ENCODE measurements around the gene LMAN2L. TPM values are rescaled to one million over a fixed set of nuclear protein-coding genes. Genes with fewer than 3 reads are reported as not detected.

LMAN2L gene
- total RNA-seq, 1 experiment from 2014 or later: 17.6 TPM

DNA sequence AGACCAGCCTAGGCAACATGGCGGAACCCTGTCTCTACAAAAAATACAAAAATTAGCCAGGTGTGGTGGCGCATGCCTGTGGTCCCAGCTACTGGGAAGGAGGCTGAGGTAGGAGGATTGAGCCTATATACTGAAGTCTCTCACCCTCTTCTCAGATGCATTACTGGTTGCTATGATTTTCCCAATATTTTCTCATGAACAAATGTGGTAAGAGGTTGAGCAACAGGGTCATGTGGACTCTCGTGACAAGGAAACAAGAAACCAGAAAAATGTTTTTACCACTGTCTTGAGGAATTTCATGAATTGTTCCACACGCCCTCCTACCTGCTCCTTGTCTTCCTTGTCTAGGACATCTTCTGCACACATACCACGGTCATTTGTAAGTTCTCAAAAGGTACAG, 12.4 kb downstream of the LMAN2L start:
- Histone ChIP-seq H3T11ph (ENCODE audit: low read length) (no peak overlapping the region), H2BK20ac (ENCODE audit: low read depth, low read length, poor library complexity, severe bottlenecking) (no peak overlapping the region), H4K5ac (ENCODE audit: insufficient read length, low read depth, low read length) (no peak overlapping the region), H2AFZ (ENCODE audit: low read length) (no peak overlapping the region), H3K4me1 (ENCODE audit: insufficient read depth, low read length) (no peaks in the 10 kb centered on the region), H3K23ac (ENCODE audit: insufficient read length, low read depth, low read length) (no peak overlapping the region), H2BK5ac (ENCODE audit: insufficient read length, low read length) (no peak overlapping the region), H3K4me2 (ENCODE audit: insufficient read depth, insufficient read length, low read length) (no peak overlapping the region), H3K9me3 (ENCODE audit: control insufficient read depth, low read depth, low read length) (no peaks in the 10 kb centered on the region), H3K18ac (ENCODE audit: insufficient read length, low read depth, low read length) (no peak overlapping the region), H4K91ac (ENCODE audit: insufficient read length, low read depth, low read length) (no peak overlapping the region), H3K79me1 (ENCODE audit: insufficient read depth, low read depth, low read length, poor library complexity, severe bottlenecking) (no peaks in the 10 kb centered on the region), H3K23me2 (ENCODE audit: insufficient read length, low read depth, low read length, poor library complexity, severe bottlenecking) (no peaks in the 10 kb centered on the region), H2AK5ac (ENCODE audit: insufficient read length, low read length) (no peak overlapping the region), H2BK15ac (ENCODE audit: low read depth, low read length) (no peak overlapping the region), H3K79me2 (ENCODE audit: insufficient read depth, low read length) (no peaks in the 10 kb centered on the region), H3K56ac (ENCODE audit: insufficient read length, low read depth, low read length) (no peak overlapping the region), H3K27ac (ENCODE audit: insufficient read length, low read depth, low read length) (no peak overlapping the region), H2BK120ac (ENCODE audit: low read depth, low read length, poor library complexity, severe bottlenecking) (no peak overlapping the region), H4K20me1 (ENCODE audit: control insufficient read depth, insufficient read depth, insufficient read length) (no peaks in the 10 kb centered on the region), H3K14ac (ENCODE audit: insufficient read depth, low read length) (no peak overlapping the region), H4K8ac (replicated peaks; ENCODE audit: insufficient read length, low read depth, low read length) (no peak overlapping the region), H3K9ac (ENCODE audit: extremely low read depth, insufficient read length, low read length) (no peak overlapping the region), H2BK12ac (ENCODE audit: insufficient read length, low read depth, low read length) (no peak overlapping the region), H3K4ac (ENCODE audit: low read depth, low read length) (no peak overlapping the region), H3K27me3 (ENCODE audit: insufficient read depth, low read length) (no peaks in the 10 kb centered on the region)
- no peaks in the 10 kb centered on the region for H3K9me3 Mint-ChIP-seq
- TF ChIP-seq, protein P1, sequence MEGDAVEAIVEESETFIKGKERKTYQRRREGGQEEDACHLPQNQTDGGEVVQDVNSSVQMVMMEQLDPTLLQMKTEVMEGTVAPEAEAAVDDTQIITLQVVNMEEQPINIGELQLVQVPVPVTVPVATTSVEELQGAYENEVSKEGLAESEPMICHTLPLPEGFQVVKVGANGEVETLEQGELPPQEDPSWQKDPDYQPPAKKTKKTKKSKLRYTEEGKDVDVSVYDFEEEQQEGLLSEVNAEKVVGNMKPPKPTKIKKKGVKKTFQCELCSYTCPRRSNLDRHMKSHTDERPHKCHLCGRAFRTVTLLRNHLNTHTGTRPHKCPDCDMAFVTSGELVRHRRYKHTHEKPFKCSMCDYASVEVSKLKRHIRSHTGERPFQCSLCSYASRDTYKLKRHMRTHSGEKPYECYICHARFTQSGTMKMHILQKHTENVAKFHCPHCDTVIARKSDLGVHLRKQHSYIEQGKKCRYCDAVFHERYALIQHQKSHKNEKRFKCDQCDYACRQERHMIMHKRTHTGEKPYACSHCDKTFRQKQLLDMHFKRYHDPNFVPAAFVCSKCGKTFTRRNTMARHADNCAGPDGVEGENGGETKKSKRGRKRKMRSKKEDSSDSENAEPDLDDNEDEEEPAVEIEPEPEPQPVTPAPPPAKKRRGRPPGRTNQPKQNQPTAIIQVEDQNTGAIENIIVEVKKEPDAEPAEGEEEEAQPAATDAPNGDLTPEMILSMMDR (conservative IDR thresholded peaks at IDR 0.05): no peak
- no peaks in the 10 kb centered on the region for H3K4me1 Mint-ChIP-seq
- no peak overlapping the region for H3K4me3 Mint-ChIP-seq
- WGBS (ENCODE audit: extremely low coverage, insufficient read length, low lambda C conversion rate): no CpG with 5 or more reads among the region's 5 CpGs
- H3K36me3 Mint-ChIP-seq (ENCODE audit: insufficient read depth in 1 of 3, low read depth in 3 of 3): peaks cover 25 to 64% (median 62%) of the 10 kb centered on the region in 3 experiments; a peak in 6 of 7 replicates
- DNase-seq: no peak
- H3K27ac Mint-ChIP-seq: no peak overlapping the region
- no peaks in the 10 kb centered on the region; the same call in 1 of the 2 replicates for H3K27me3 Mint-ChIP-seq (ENCODE audit: low read depth)

Data from H9 (cell line).